Endothelial cell of umbilical vein (primary cell): ENCODE measurements around the gene USH2A. TPM values are rescaled to one million over a fixed set of nuclear protein-coding genes. Genes with fewer than 3 reads are reported as not detected.

Experiments used
- BruUV-seq: library from RNA; stranded (reverse); fragments of 400-500 nt; replicated peaks from 2 replicates; lab custom pipeline; 2021; lab: Mats Ljungman, UMichigan
- CTCF ChIA-PET: fragments of 300-600, 350-600 bp; sonication (Branson Sonifier 250); formaldehyde crosslinking; loops from one replicate; lab custom pipeline; 2021; ENCODE audit warnings: antibody characterized with exemption, inconsistent platforms; lab: Charles Lee
- POLR2A ChIA-PET: fragments of 300-600, 350-600 bp; sonication (Branson Sonifier 250); formaldehyde crosslinking; loops from one replicate; lab custom pipeline; 2021; ENCODE audit warnings: antibody characterized with exemption, inconsistent platforms; lab: Charles Lee
- DNase-seq: peaks from one replicate; pipeline ENCODE4 v3.0.0-alpha.2; 2011; ENCODE audit warnings: low read depth, low spot score
- FAIRE-seq: peaks from 2 replicates; lab custom pipeline; 2011; peaks lifted over from hg19 to GRCh38; lab: Jason Lieb, UNC
- H2AFZ ChIP-seq: 2 replicates; pipeline ENCODE4 v1.6.0; 2012; ENCODE audit warnings: low read depth, low read length, control low read depth, inconsistent platforms
- H3K27ac ChIP-seq: 2 replicates; pipeline ENCODE4 v1.5.1; 2011; ENCODE audit warnings: low read depth, mild to moderate bottlenecking, control low read depth, low read length, moderate library complexity; ENCODE audit not compliant: insufficient read depth
- H3K27me3 ChIP-seq, 2 experiments: 2 replicates each; pipeline versions ENCODE4 v1.6.0 to v1.6.1; 2011; ENCODE audit warnings: low read length in 2 of 2, mixed read lengths in 1 of 2; ENCODE audit not compliant: control insufficient read depth in 2 of 2, insufficient read depth in 2 of 2
- H3K36me3 ChIP-seq, 2 experiments: 2 replicates in 1 of 2; 3 replicates in 1 of 2; pipeline ENCODE4 v1.5.1; 2011; ENCODE audit warnings: low read length in 2 of 2, mild to moderate bottlenecking in 1 of 2, moderate library complexity in 1 of 2; ENCODE audit not compliant: control insufficient read depth in 2 of 2, insufficient read depth in 2 of 2; ENCODE audit errors: extremely low read depth in 1 of 2
- H3K4me1 ChIP-seq: 3 replicates; pipeline ENCODE4 v1.5.1; 2011; ENCODE audit warnings: mild to moderate bottlenecking, low read length; ENCODE audit not compliant: control insufficient read depth, insufficient read depth; ENCODE audit errors: extremely low read depth
- H3K4me2 ChIP-seq: 2 replicates; pipeline ENCODE4 v1.6.1; 2011; ENCODE audit warnings: low read length, control low read depth, mixed read lengths; ENCODE audit not compliant: insufficient read depth
- H3K4me3 ChIP-seq, 3 experiments: fragments of 200-600 bp in 1 of 3; sonication (generic), shearing (Covaris generic) in 1 of 3; replicated peaks in 1 of 3; 2 replicates each; pipeline ENCODE4 v1.5.1; 2011 to 2016; ENCODE audit warnings: control low read depth in 3 of 3, low read length in 3 of 3, mild to moderate bottlenecking in 2 of 3, inconsistent platforms in 1 of 3, low read depth in 1 of 3, moderate library complexity in 1 of 3; ENCODE audit not compliant: insufficient read depth in 1 of 3
- H3K79me2 ChIP-seq: 2 replicates; pipeline ENCODE4 v1.6.0; 2012; ENCODE audit warnings: low read length, inconsistent platforms; ENCODE audit not compliant: control insufficient read depth, insufficient read depth
- H3K9ac ChIP-seq: replicated peaks from 2 replicates; pipeline ENCODE3; 2011; ENCODE audit warnings: low read length, control low read depth; ENCODE audit not compliant: insufficient read depth; ENCODE audit errors: extremely low read depth
- H3K9me1 ChIP-seq: replicated peaks from 3 replicates; pipeline ENCODE4 v1.6.0; 2011; ENCODE audit warnings: mild to moderate bottlenecking, low read length; ENCODE audit not compliant: control insufficient read depth, insufficient read depth; ENCODE audit errors: extremely low read depth
- H3K9me3 ChIP-seq: replicated peaks from 2 replicates; pipeline ENCODE4 v1.5.1; 2012; ENCODE audit warnings: low read length, inconsistent platforms; ENCODE audit not compliant: control insufficient read depth, insufficient read depth
- H4K20me1 ChIP-seq: replicated peaks from 2 replicates; pipeline ENCODE3; 2011; ENCODE audit warnings: mild to moderate bottlenecking, low read length; ENCODE audit not compliant: control insufficient read depth, insufficient read depth; ENCODE audit errors: extremely low read depth
- CTCF ChIP-seq, 2 donors: IDR thresholded peaks; 1 replicate in 1 of 2; 2 replicates in 1 of 2; pipeline ENCODE4 v1.5.1; 2011; ENCODE audit warnings: low read length in 2 of 2, mild to moderate bottlenecking in 2 of 2, moderate library complexity in 2 of 2, control low read depth in 1 of 2, inconsistent platforms in 1 of 2, low read depth in 1 of 2; ENCODE audit not compliant: insufficient read depth in 1 of 2; ENCODE audit errors: extremely low read depth in 1 of 2
- EZH2 ChIP-seq: IDR thresholded peaks from 2 replicates; pipeline ENCODE4 v1.6.1; 2012; ENCODE audit warnings: borderline replicate concordance, low read depth, mild to moderate bottlenecking, moderate library complexity, low read length, inconsistent platforms; ENCODE audit not compliant: severe bottlenecking
- FOS ChIP-seq: IDR thresholded peaks from 2 replicates; pipeline ENCODE4 v1.6.1; 2011; ENCODE audit warnings: mild to moderate bottlenecking, low read length, moderate library complexity, borderline replicate concordance; ENCODE audit not compliant: insufficient read depth
- GATA2 ChIP-seq: IDR thresholded peaks from 2 replicates; pipeline ENCODE4 v1.7.0; 2011; ENCODE audit warnings: low read depth, mild to moderate bottlenecking, moderate library complexity, mixed read lengths, low read length; ENCODE audit not compliant: insufficient read length, insufficient read depth
- MAX ChIP-seq: IDR thresholded peaks from 2 replicates; pipeline ENCODE4 v1.6.1; 2011; ENCODE audit not compliant: insufficient read depth, insufficient read length
- MYC ChIP-seq: IDR thresholded peaks from one replicate; pipeline ENCODE4 v1.6.1; 2011; ENCODE audit warnings: mild to moderate bottlenecking, low read depth, low read length
- POLR2A ChIP-seq: IDR thresholded peaks from 2 replicates; pipeline ENCODE4 v1.6.1; 2012; ENCODE audit warnings: low read depth, mild to moderate bottlenecking, control low read depth, low read length
- POLR2AphosphoS5 ChIP-seq: IDR thresholded peaks from 2 replicates; pipeline ENCODE4 v1.6.1; 2012; ENCODE audit warnings: low read depth, mild to moderate bottlenecking, control low read depth, low read length, moderate library complexity; ENCODE audit not compliant: insufficient read depth
- dilution Hi-C: fragments of 300-500 bp; cut with MboI; formaldehyde crosslinking; loops from one replicate; pipeline ENCODE4 v1.15.0; 2019; ENCODE audit warnings: low sequenced_read_pairs; ENCODE audit not compliant: extremely low pct_ligation_motif_present
- intact Hi-C: fragments of 100-400 bp; cut with micrococcal nuclease; formaldehyde crosslinking; loops from one replicate; pipeline ENCODE4 v1.10.0; 2022
- polyA plus RNA-seq, 4 experiments: library from polyadenylated mRNA; depleted of rRNA in 3 of 4; stranded (reverse) in 3 of 4; unstranded in 1 of 4; fragments of >200 nt; gene quantifications; 2 replicates each; pipeline versions ENCODE4 v1.2.1 to v1.2.3, GENCODE V29; 2011 to 2012; ENCODE audit warnings: missing spikeins in 1 of 4
- total RNA-seq: library from RNA; stranded (reverse); gene quantifications from 2 replicates; pipeline ENCODE4 v1.2.3, GENCODE V29; 2021

The USH2A gene
- total and polyA plus RNA-seq, 2 donors (not counting 3 experiments of a cell fraction or from before 2014, with no cell fraction given), result not detected

- ChIA-PET POLR2A (no interaction called here), CTCF (no interaction called here)
- Histone ChIP-seq H3K27ac (no peak overlapping the region), H3K27me3 (no peaks in the 10 kb centered on the region), H3K36me3 (no peaks in the 10 kb centered on the region), H4K20me1 (no peaks in the 10 kb centered on the region), H3K4me3 (no peak overlapping the region), H3K79me2 (no peaks in the 10 kb centered on the region), H2AFZ (no peak overlapping the region), H3K4me2 (no peak overlapping the region), H3K9me3 (no peaks in the 10 kb centered on the region), H3K4me1 (no peaks in the 10 kb centered on the region), H3K9ac (no peak overlapping the region), H3K9me1 (no peaks in the 10 kb centered on the region)
- intact Hi-C loops, result no loop called here
- dilution Hi-C loops, result no loop called here
- no TSS peak for BruUV-seq
- DNase-seq, result no peak
- no peak for TF ChIP-seq EZH2
- no peak for TF ChIP-seq FOS
- no peak for TF ChIP-seq GATA2
- TF ChIP-seq MYC, result no peak
- FAIRE-seq, result no peak
Measured at GRCh38 chr1:216210081-216210480, 213.2 kb downstream of the USH2A start.

- intact Hi-C loops, result no loop called here
- BruUV-seq, result no TSS peak
- POLR2A ChIA-PET, result no interaction called here
Measured at GRCh38 chr1:216209125-216209524, 214.1 kb downstream of the USH2A start.

More at GRCh38 chr1:216209125-216209524, 214.1 kb downstream of the USH2A start:
- Histone ChIP-seq H2AFZ (no peak overlapping the region), H3K4me2 (no peak overlapping the region), H3K27ac (no peak overlapping the region), H3K36me3 (no peaks in the 10 kb centered on the region), H3K4me1 (no peaks in the 10 kb centered on the region), H3K9ac (no peak overlapping the region), H3K79me2 (no peaks in the 10 kb centered on the region), H3K9me3 (no peaks in the 10 kb centered on the region), H3K9me1 (no peaks in the 10 kb centered on the region), H3K27me3 (no peaks in the 10 kb centered on the region), H3K4me3 (no peak overlapping the region), H4K20me1 (no peaks in the 10 kb centered on the region)
- DNase-seq (no peak), FAIRE-seq (no peak)
- TF ChIP-seq MAX (no peak), POLR2A (no peak), FOS (no peak), CTCF (IDR thresholded peaks at IDR 0.05; ENCODE audit: extremely low read depth in 1 of 2, insufficient read depth in 1 of 2, low read depth in 1 of 2, low read length in 2 of 2) (no peak), POLR2AphosphoS5 (no peak)
- CTCF ChIA-PET, result no interaction called here
- dilution Hi-C loops, result no loop called here
